ENCODE results near the gene APBA2.
"Not testable (repeated sequence)": the region's sequence is repeated elsewhere in the genome, so short reads cannot be mapped to it uniquely, and the experiment has no call there.

APBA2 gene

GRCh38 chr15:28888302-28888894, 2.6 kb downstream of the APBA2 start:
- peak overlapping the region; percentile 89 for H3K4me3 Mint-ChIP-seq
- no peaks in the 10 kb centered on the region for H3K36me3 Mint-ChIP-seq
- no peaks in the 10 kb centered on the region for H3K9me3 Mint-ChIP-seq
- H3K27me3 Mint-ChIP-seq: no peaks in the 10 kb centered on the region
- peak overlapping the region; percentile 88 for H3K27ac Mint-ChIP-seq
- H3K4me1 Mint-ChIP-seq: peaks cover 72% of the 10 kb centered on the region

GRCh38 chr15:28888900-28889299, 3.1 kb downstream of the APBA2 start:
- H3K27ac Mint-ChIP-seq: peak overlapping the region; percentile 79
- peaks cover 77% of the 10 kb centered on the region for H3K4me1 Mint-ChIP-seq
- peak overlapping the region; percentile 89 for H3K4me3 Mint-ChIP-seq

GRCh38 chr15:28889346-28889745, 3.6 kb downstream of the APBA2 start:
- Mint-ChIP-seq H3K9me3 (no peaks in the 10 kb centered on the region), H3K27me3 (no peaks in the 10 kb centered on the region), H3K27ac (peak overlapping the region; percentile 81), H3K36me3 (no peaks in the 10 kb centered on the region), H3K4me1 (peaks cover 81% of the 10 kb centered on the region), H3K4me3 (peak overlapping the region; percentile 68)

More at GRCh38 chr15:28888900-28889299, 3.1 kb downstream of the APBA2 start:
- H3K36me3 Mint-ChIP-seq: no peaks in the 10 kb centered on the region
- H3K27me3 Mint-ChIP-seq: no peaks in the 10 kb centered on the region
- no peaks in the 10 kb centered on the region for H3K9me3 Mint-ChIP-seq

GRCh38 chr15:28889871-28890270, 4.1 kb downstream of the APBA2 start:
- H3K4me3 Mint-ChIP-seq: peak overlapping the region; percentile 68
- not testable (repeated sequence) for H3K36me3 Mint-ChIP-seq, H3K9me3 Mint-ChIP-seq, H3K27me3 Mint-ChIP-seq
- H3K4me1 Mint-ChIP-seq: peaks cover 82% of the 10 kb centered on the region
- H3K27ac Mint-ChIP-seq: peak overlapping the region; percentile 81

DNA sequence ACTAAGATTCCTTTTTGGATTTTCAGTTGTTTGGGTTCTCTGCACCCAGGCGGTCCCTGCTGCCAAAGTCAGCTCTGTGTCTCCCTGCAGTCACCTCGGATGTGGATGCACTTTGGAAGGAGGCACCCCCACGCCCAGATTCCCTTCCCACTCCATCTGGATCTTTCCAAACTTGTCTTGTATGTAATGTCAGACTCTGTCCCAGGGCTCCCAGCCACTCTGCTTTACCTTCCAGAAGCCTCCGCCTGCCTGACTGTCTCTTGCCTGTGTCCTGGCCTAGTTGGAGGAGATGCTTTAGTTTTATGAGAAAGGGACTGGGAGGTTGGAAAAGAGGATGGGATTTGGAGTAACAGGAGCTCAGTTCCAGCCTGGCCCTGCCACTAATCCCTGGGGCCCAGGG, 4.5 kb downstream of the APBA2 start:
- Mint-ChIP-seq H3K27ac (peak overlapping the region; percentile 95), H3K4me1 (peaks cover 79% of the 10 kb centered on the region), H3K4me3 (peak overlapping the region; percentile 42)
- H3K9me3 Mint-ChIP-seq, H3K36me3 Mint-ChIP-seq, H3K27me3 Mint-ChIP-seq: not testable (repeated sequence)

- H3K36me3 Mint-ChIP-seq: no peaks in the 10 kb centered on the region
- H3K4me1 Mint-ChIP-seq: peaks cover 85% of the 10 kb centered on the region
- H3K4me3 Mint-ChIP-seq: peak overlapping the region; percentile 42
- H3K27me3 Mint-ChIP-seq: no peaks in the 10 kb centered on the region
- no peaks in the 10 kb centered on the region for H3K9me3 Mint-ChIP-seq
- H3K27ac Mint-ChIP-seq: peak overlapping the region; percentile 95
These were observed 5.1 kb downstream of the APBA2 start for GRCh38 chr15:28890711-28891495.

DNA sequence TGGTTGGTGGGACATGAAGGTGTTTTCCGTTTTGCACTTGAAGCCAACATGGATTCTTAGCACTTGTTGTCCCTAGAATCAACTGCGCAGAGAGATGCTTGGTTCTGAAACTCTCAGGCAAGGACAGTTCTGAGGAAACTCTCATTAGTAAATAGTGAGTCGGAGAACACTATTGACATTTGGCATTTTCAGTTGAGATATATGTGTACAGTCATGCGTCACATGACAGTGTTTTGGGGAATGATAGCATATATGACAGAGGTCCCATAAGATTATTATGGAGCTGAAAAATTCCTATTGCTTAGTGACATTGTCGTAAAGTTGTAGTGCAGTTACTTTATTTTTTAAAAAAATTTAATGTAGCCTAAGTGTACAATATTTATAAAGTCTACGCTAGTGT, 5.8 kb downstream of the APBA2 start:
- Mint-ChIP-seq H3K27ac (no peak overlapping the region), H3K36me3 (no peaks in the 10 kb centered on the region), H3K9me3 (no peaks in the 10 kb centered on the region), H3K27me3 (no peaks in the 10 kb centered on the region), H3K4me3 (peak overlapping the region; percentile 43), H3K4me1 (peaks cover 89% of the 10 kb centered on the region)

DNA sequence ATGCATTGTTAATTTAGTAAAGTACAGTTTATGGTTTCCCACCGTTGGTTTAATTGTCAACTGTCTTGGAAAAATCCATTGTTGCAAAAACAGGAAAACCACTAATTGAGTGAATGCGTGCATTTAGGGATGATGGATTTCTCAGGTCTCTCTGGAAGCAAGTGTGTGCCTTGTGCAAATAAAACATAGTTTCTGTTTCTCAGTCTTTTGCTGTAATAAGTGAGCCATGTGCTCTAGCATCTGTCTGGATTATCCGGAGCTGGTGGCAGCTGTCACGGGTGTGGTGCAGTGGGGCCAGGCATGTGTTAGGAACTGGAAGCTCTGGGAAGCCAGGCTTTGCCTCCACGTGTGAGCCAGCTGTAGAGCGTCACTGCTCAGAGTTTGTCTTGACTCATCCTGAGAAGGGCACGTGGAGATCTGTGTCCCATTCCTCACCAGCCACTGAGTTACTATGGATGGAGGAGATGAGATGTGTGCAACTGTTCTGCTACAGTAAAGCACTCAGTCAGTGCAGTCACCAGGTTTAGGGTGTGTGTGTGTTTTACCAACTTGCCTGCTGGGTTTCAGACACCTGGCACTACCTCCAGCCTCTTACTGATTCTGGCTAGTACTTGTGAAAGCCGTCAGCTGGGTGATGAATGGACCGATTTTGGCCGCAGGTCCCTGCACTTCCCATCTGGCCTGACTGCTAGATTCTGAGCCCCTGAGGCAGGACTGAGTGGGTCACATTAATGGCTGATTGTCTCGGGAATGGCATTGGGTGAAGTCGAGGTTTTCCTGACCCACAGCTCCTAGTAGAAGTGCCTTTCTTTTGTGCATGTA, 7.2 kb downstream of the APBA2 start:
- Mint-ChIP-seq H3K4me3 (peak overlapping the region; percentile 31), H3K27me3 (no peaks in the 10 kb centered on the region), H3K4me1 (peaks cover 88% of the 10 kb centered on the region), H3K27ac (peak overlapping the region; percentile 43), H3K9me3 (no peaks in the 10 kb centered on the region), H3K36me3 (peaks cover 2% of the 10 kb centered on the region)

GRCh38 chr15:28894631-28895030, 8.9 kb downstream of the APBA2 start:
- Mint-ChIP-seq H3K27ac (peak overlapping the region; percentile 38), H3K4me1 (peaks cover 88% of the 10 kb centered on the region), H3K27me3 (no peaks in the 10 kb centered on the region), H3K4me3 (no peak overlapping the region), H3K9me3 (no peaks in the 10 kb centered on the region), H3K36me3 (peaks cover 2% of the 10 kb centered on the region)

DNA sequence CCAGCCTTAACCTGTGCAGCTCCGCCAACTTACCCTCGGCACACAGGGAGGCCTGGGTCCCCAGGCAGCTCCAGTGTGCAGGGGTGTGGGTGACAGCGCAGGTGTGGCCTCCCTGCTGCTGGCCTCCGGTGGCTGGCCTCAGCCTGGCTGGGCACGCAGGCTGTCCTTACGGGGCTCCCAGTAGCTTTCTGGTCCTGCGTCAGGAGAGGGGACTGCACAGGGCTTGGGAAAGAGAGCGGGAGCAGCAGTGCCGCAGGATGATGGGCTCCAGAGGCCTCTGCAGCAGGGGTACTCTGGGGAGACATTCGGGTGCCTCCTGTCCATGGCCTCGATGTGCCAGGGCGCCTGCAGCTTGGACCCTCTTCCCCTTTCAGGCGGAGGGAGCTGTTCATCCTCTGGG, 9.4 kb downstream of the APBA2 start:
- Mint-ChIP-seq H3K4me3 (no peak overlapping the region), H3K27ac (no peak overlapping the region), H3K4me1 (peaks cover 88% of the 10 kb centered on the region), H3K9me3 (no peaks in the 10 kb centered on the region), H3K36me3 (peaks cover 2% of the 10 kb centered on the region), H3K27me3 (no peaks in the 10 kb centered on the region)

DNA sequence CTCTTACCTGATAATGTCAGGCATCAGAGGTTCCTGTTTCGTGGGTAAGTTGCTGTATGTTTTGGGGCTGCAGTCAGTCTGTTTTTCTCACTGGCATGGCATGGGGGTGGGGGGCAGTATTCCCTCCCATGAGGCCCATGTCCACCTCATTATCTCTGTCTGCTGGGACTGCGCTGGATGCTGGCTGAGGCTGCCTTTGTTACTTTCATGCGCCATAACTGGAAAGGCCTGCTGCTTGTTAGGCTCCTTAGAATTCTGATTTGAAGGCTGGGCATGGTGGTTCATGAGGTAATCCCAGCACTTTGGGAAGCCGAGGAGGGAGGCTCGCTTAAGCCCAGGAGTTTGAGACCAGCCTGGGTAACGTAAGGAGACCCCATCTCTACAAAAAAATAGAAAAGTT, 9.8 kb downstream of the APBA2 start:
- no peaks in the 10 kb centered on the region for H3K27me3 Mint-ChIP-seq
- peaks cover 2% of the 10 kb centered on the region for H3K36me3 Mint-ChIP-seq
- H3K9me3 Mint-ChIP-seq: no peaks in the 10 kb centered on the region
- no peak overlapping the region for H3K27ac Mint-ChIP-seq
- H3K4me1 Mint-ChIP-seq: peaks cover 88% of the 10 kb centered on the region
- no peak overlapping the region for H3K4me3 Mint-ChIP-seq

DNA sequence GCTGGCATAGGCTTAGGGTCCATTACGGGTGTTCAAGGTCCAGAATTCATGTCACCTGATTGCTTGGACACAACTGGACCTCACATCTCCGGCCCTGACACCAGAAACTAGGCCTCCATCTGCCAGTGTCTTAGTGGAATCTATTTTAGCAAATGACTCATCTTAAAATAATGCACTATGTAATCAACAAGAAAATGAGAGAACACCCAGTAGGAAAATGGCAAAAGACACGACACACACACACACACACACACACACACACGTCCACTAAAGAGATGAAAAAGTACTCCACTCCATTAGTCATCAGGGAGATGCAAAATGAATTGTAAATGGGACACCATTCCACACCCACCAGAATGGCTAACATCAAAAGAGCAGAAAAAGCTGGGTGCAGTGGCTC, 11.2 kb downstream of the APBA2 start:
- H3K4me3 Mint-ChIP-seq: no peak overlapping the region
- peak overlapping the region; percentile 84 for H3K27ac Mint-ChIP-seq
- peaks cover 84% of the 10 kb centered on the region for H3K4me1 Mint-ChIP-seq
- H3K36me3 Mint-ChIP-seq: peaks cover 2% of the 10 kb centered on the region
- H3K27me3 Mint-ChIP-seq: no peaks in the 10 kb centered on the region
- H3K9me3 Mint-ChIP-seq: no peaks in the 10 kb centered on the region

DNA sequence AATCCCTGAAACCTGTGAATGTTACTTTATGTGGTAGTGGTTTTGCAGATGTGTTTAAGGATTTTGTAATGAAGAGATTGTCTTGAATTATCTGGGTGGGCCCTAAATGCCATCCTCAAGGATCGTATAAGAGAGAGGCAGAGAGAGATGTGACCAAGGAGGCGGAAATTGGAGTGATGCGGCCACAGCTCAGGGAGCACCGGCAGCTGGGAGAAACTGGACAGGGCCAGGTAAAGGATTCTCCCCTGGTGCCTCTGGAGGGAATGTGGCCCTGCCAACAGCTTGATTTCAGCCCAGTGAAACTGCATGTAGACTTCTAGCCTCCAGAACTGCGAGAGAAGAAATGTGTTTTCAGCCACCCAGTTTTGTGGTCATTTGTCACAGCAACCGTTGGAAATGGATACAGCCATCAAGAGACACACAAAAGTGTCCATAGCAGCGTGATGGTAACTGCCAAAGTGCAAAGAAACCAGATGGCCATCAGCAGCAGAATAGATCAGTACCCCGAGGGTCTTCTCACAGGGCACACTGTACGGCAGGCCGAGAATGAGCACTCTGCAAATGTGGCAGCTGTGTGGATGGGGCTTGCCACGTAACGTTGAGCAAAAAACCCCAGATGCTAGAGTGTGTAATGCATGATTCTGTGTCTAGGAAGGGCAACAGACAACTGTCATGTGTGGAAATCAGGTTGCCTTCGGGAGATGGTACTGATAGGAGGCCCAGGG, 12.2 kb downstream of the APBA2 start:
- H3K27ac Mint-ChIP-seq: no peak overlapping the region
- peaks cover 2% of the 10 kb centered on the region for H3K36me3 Mint-ChIP-seq
- peaks cover 84% of the 10 kb centered on the region for H3K4me1 Mint-ChIP-seq
- H3K27me3 Mint-ChIP-seq: no peaks in the 10 kb centered on the region
- no peaks in the 10 kb centered on the region for H3K9me3 Mint-ChIP-seq
- peak overlapping the region; percentile 26 for H3K4me3 Mint-ChIP-seq

DNA sequence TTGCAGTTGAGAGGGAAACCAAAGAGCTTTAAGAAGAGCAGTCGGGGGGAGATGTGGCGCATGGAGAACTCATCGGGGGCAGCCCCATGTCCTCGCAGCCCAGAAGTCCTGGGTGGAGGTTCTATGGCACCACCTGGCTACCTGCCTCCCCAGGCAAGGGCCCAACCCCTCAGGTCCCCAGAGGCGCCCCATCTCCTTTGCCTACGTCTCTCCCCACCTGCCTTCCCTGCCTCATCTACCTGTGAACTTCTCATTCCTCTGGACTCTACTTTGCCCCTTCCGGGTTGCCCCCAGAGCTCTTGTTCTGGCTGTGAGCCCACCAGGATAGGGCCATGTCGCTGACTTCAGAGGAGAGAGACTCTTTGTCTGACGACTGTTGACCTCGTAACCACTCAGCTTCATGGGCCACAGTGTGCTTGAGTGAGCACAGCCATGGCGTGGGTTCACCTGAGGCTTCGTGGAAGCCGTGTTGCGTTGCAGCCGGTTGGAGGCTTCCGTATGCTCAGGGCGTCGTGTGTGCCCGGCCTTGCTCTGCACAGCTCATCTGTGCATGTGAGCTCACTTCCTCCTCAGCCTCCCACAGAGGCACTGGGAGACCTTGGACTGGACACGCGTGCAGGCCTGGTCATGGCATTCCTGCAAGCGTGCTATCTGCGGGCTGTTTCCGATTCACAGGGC, 13.4 kb downstream of the APBA2 start:
- Mint-ChIP-seq H3K4me3 (no peak overlapping the region), H3K9me3 (no peaks in the 10 kb centered on the region), H3K36me3 (peaks cover 2% of the 10 kb centered on the region), H3K4me1 (peaks cover 84% of the 10 kb centered on the region), H3K27ac (no peak overlapping the region), H3K27me3 (no peaks in the 10 kb centered on the region)
